K562 (cell line): ENCODE data around the gene SYT13. TPM values are rescaled to one million over a fixed set of nuclear protein-coding genes. Genes with fewer than 3 reads are reported as not detected.
"Not testable (repeated sequence)": the region's sequence is repeated elsewhere in the genome, so short reads cannot be mapped to it uniquely, and the experiment has no call there.

Source experiments
- ATAC-seq: fragments of 200-7000 bp; cut with Tn5 transposase; 3 replicates; pipeline ENCODE4 v1.9.1; 2020; ENCODE audit warnings: moderate library complexity
- BruUV-seq: library from RNA; stranded (reverse); fragments of 400-500 nt; replicated peaks from 2 replicates; lab custom pipeline; 2021; lab: Mats Ljungman, UMichigan
- CTCF ChIA-PET: fragments of 300-600 bp; formaldehyde crosslinking; extraction: SDS; loops from one replicate; lab custom pipeline; 2021; ENCODE audit warnings: low intra/inter-chr PET ratio; lab: Yijun Ruan, JAX
- POLR2A ChIA-PET: fragments of 300-600, 350-650 bp; sonication (Branson Sonifier 250); formaldehyde crosslinking; extraction: SDS; loops from one replicate; lab custom pipeline; 2021; ENCODE audit warnings: antibody characterized with exemption, inconsistent platforms; lab: Yijun Ruan, JAX
- DNase-seq, 4 experiments: peaks; one replicate each; pipeline versions ENCODE4 v3.0.0 to v3.0.0-alpha.2; 2011 to 2018; ENCODE audit warnings: low spot score in 3 of 4, mixed read lengths in 3 of 4; ENCODE audit errors: extremely low read depth in 1 of 4
- FAIRE-seq: peaks from 2 replicates; lab custom pipeline; 2011; peaks lifted over from hg19 to GRCh38; lab: Jason Lieb, UNC
- H2AFZ ChIP-seq: 2 replicates; pipeline ENCODE4 v1.6.0; 2011; ENCODE audit warnings: low read depth, low read length, control low read depth, inconsistent platforms
- H3K27ac ChIP-seq: fragments of 200-600 bp; 3 replicates; pipeline ENCODE4 v1.8.0; 2011; ENCODE audit warnings: low read depth, mild to moderate bottlenecking, control low read depth, inconsistent platforms, low read length, moderate library complexity, mixed read lengths; ENCODE audit errors: extremely low read depth
- H3K27me3 ChIP-seq, 2 experiments: fragments of 300-600 bp in 1 of 2; 2 replicates in 1 of 2; 3 replicates in 1 of 2; pipeline versions ENCODE4 v1.6.0 to v1.8.0; 2011; ENCODE audit warnings: inconsistent platforms in 2 of 2, low read length in 2 of 2, mild to moderate bottlenecking in 1 of 2, mixed read lengths in 1 of 2, moderate library complexity in 1 of 2; ENCODE audit not compliant: control insufficient read depth in 2 of 2, insufficient read depth in 2 of 2
- H3K36me3 ChIP-seq: fragments of 300-600 bp; 3 replicates; pipeline ENCODE4 v1.8.0; 2011; ENCODE audit warnings: mild to moderate bottlenecking, low read length, inconsistent platforms; ENCODE audit not compliant: control insufficient read depth, insufficient read depth
- H3K4me1 ChIP-seq, 2 experiments: fragments of 200-600 bp in 1 of 2; replicated peaks in 1 of 2; 2 replicates in 1 of 2; 3 replicates in 1 of 2; pipeline versions ENCODE4 v1.5.1 to v1.8.0; 2011; ENCODE audit warnings: inconsistent platforms in 2 of 2, low read length in 2 of 2, mild to moderate bottlenecking in 1 of 2, mixed read lengths in 1 of 2, moderate library complexity in 1 of 2; ENCODE audit not compliant: control insufficient read depth in 2 of 2, insufficient read depth in 2 of 2
- H3K4me2 ChIP-seq: 2 replicates; pipeline ENCODE4 v1.6.1; 2011; ENCODE audit warnings: low read length, control low read depth, inconsistent platforms, mixed read lengths; ENCODE audit not compliant: insufficient read depth
- H3K4me3 ChIP-seq: fragments of 200-600 bp; sonication (generic), shearing (Covaris generic); 2 replicates; pipeline ENCODE4 v1.5.1; 2016; ENCODE audit warnings: control low read depth, inconsistent platforms
- H3K79me2 ChIP-seq: fragments of 200-600 bp; 3 replicates; pipeline ENCODE4 v1.8.0; 2011; ENCODE audit warnings: low read length, inconsistent platforms; ENCODE audit not compliant: control insufficient read depth, insufficient read depth
- H3K9ac ChIP-seq, 2 experiments: 2 replicates each; pipeline versions ENCODE4 v1.6.0 to v1.6.1; 2011; ENCODE audit warnings: low read depth in 2 of 2, low read length in 2 of 2, control low read depth in 1 of 2, inconsistent platforms in 1 of 2, mild to moderate bottlenecking in 1 of 2, mixed read lengths in 1 of 2; ENCODE audit not compliant: insufficient read depth in 1 of 2
- H3K9me1 ChIP-seq: one replicate; pipeline ENCODE4 v1.6.0; 2011; ENCODE audit warnings: inconsistent platforms, mild to moderate bottlenecking, low read length, moderate library complexity; ENCODE audit not compliant: control insufficient read depth, insufficient read depth
- H3K9me3 ChIP-seq: replicated peaks from 2 replicates; pipeline ENCODE4 v1.5.1; 2011; ENCODE audit warnings: low read depth, low read length, inconsistent platforms; ENCODE audit not compliant: control insufficient read depth, insufficient read depth
- H4K20me1 ChIP-seq: replicated peaks from 2 replicates; pipeline ENCODE4 v1.6.1; 2011; ENCODE audit warnings: low read length, inconsistent platforms, mixed read lengths; ENCODE audit not compliant: control insufficient read depth, insufficient read depth
- HNRNPK ChIP-seq: fragments of 200-400 bp; formaldehyde crosslinking; IDR thresholded peaks from one replicate; pipeline ENCODE4 v1.6.1; 2018; ENCODE audit warnings: mild to moderate bottlenecking, low read depth, low read length; ENCODE audit not compliant: poor library complexity, severe bottlenecking
- NCOA1 ChIP-seq: fragments of 450-650 bp; IDR thresholded peaks from 2 replicates; pipeline ENCODE4 v1.6.1; 2016; ENCODE audit warnings: low read depth
- NCOA2 ChIP-seq, 2 experiments: fragments of 450-650 bp; IDR thresholded peaks; 2 replicates each; pipeline ENCODE4 v1.6.1; 2018; ENCODE audit warnings: mild to moderate bottlenecking in 2 of 2, moderate library complexity in 1 of 2; ENCODE audit not compliant: partially characterized antibody in 2 of 2
- NFIC ChIP-seq: fragments of 450-650 bp; IDR thresholded peaks from 2 replicates; pipeline ENCODE4 v1.6.1; 2017; ENCODE audit warnings: mild to moderate bottlenecking, inconsistent platforms
- RBM25 ChIP-seq: fragments of 200-400 bp; formaldehyde crosslinking; IDR thresholded peaks from 2 replicates; pipeline ENCODE4 v1.6.1; 2018; ENCODE audit warnings: low read length, low read depth, moderate library complexity; ENCODE audit not compliant: severe bottlenecking
- TAF1 ChIP-seq: IDR thresholded peaks from 2 replicates; pipeline ENCODE4 v1.6.1; 2011; ENCODE audit warnings: mild to moderate bottlenecking, low read length, moderate library complexity; ENCODE audit not compliant: insufficient read depth, control insufficient read depth, severe bottlenecking; ENCODE audit errors: extremely low read depth
- ZBTB1 ChIP-seq: sonication (generic); formaldehyde crosslinking; IDR thresholded peaks from 2 replicates; pipeline ENCODE4 v1.8.1; 2023; ENCODE audit warnings: missing genetic modification reagents, low read depth, mild to moderate bottlenecking, borderline replicate concordance
- ZNF146 ChIP-seq: IDR thresholded peaks from one replicate; pipeline ENCODE4 v1.6.1; 2018; ENCODE audit warnings: missing compliant biosample characterization; ENCODE audit not compliant: unreplicated experiment
- ZNF551 ChIP-seq: fragments of 250-450 bp; sonication (Bioruptor Pico); IDR thresholded peaks from 2 replicates; pipeline ENCODE4 v1.5.0; 2021; ENCODE audit warnings: mild to moderate bottlenecking, moderate library complexity
- WGBS: fragments of 100-300 bp; shearing (Covaris generic); methylation state at CpG from one replicate; pipeline ENCODE4 v1.1.6; 2016; ENCODE audit warnings: low coverage, mixed read lengths; ENCODE audit not compliant: insufficient coverage; ENCODE audit errors: missing lambda C conversion rate; 5-methylcytosine and 5-hydroxymethylcytosine counted together
- in situ Hi-C: fragments of 300-500 bp; cut with MboI; formaldehyde crosslinking; loops from 4 replicates; pipeline ENCODE4 v1.15.0; 2018; ENCODE audit warnings: inconsistent platforms, mixed read lengths
- intact Hi-C: fragments of 100-400 bp; cut with micrococcal nuclease; formaldehyde crosslinking; loops from 2 replicates; pipeline ENCODE4 v1.14.2; 2022
- polyA plus RNA-seq, 8 experiments: library from polyadenylated mRNA; depleted of rRNA in 4 of 8; stranded (reverse) in 5 of 8; unstranded in 3 of 8; fragments of >200 nt; fragmentation: Nextera tagmentation in 2 of 8; fragmentation: Illumina TruSeq in 1 of 8; extraction: Ambion mirVana in 2 of 8; extraction: Trizol in 1 of 8; gene quantifications; 2 replicates each; pipeline versions ENCODE4 v1.2.1 to v1.2.3, GENCODE V29; 2011 to 2014; ENCODE audit warnings: inconsistent platforms in 1 of 8, missing spikeins in 1 of 8
- total RNA-seq, 7 experiments: library from RNA; depleted of rRNA in 6 of 7; stranded (reverse); fragments of >200 nt in 6 of 7; fragmentation: Illumina TruSeq in 2 of 7; extraction: Trizol in 2 of 7; gene quantifications; 2 replicates each; pipeline versions ENCODE4 v1.2.1 to v1.2.3, GENCODE V29; 2011 to 2021; ENCODE audit warnings: low replicate concordance in 1 of 7

SYT13 gene
- total and polyA plus RNA-seq, 9 of the 15 experiments (the other 6 are each of a cell fraction or from before 2014, with no cell fraction given) = under 0.01 to 0.13 (median 0.08) TPM; not detected in 2

DNA sequence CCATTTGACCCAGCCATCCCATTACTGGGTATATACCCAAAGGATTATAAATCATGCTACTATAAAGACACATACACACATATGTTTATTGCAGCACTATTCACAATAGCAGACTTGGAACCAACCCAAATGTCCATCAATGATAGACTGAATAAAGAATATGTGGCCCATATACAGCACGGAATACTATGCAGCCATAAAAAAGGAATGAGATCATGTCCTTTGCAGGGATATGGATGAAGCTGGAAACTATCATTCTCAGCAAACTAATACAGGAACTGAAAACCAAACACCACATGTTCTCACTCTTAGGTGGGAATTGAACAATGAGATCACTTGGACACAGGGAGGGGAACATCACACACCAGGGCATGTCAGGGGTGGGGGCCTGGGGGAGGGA is 36.8 kb downstream of the SYT13 start:
- H2AFZ ChIP-seq, H3K4me3 ChIP-seq, BruUV-seq, CTCF ChIA-PET, H3K4me1 ChIP-seq, H3K27ac ChIP-seq, H3K79me2 ChIP-seq, H3K9me1 ChIP-seq, H3K9me3 ChIP-seq, ATAC-seq, H4K20me1 ChIP-seq, FAIRE-seq, intact Hi-C loops, H3K9ac ChIP-seq, H3K36me3 ChIP-seq, POLR2A ChIA-PET, H3K4me2 ChIP-seq, in situ Hi-C loops, DNase-seq: not testable (repeated sequence)
- H3K27me3 ChIP-seq = peaks cover 0 to 13% of the 10 kb centered on the region in 2 experiments; a peak in 1 of 5 replicates
- TF ChIP-seq ZNF146 = peak; percentile 65
- peak; percentile 28 for TF ChIP-seq RBM25
- 5% methylated on average over 1 of the region's 1 CpG for WGBS

DNA sequence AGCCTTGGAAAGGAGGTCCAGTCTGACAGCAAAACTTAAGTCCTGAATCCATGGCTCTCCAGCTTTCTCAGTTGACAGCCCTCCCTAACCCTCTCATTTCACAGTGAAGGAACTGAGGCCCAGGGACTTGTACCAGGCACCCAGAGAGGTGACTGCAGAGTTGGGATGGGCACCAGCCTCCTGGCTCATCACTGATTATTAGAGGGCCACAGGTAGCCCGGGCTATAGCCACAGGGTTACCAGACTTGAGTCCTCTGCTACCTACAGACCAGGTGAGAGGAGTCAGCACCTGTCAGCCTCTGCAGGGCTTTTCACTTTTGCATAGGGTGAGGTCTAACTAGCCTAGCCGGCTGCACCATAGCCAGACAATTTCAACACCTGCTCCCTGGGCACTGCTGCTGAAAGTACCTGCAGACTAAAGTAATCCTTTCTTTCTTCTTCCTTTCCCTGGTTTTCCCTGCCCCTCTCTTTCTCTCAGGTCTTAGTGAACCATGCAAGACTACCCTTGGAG is 37.6 kb downstream of the SYT13 start:
- CTCF ChIA-PET = no interaction called here
- TF ChIP-seq ZBTB1 (no peak), NCOA1 (no peak), TAF1 (no peak), NFIC (no peak), HNRNPK (no peak), NCOA2 (IDR thresholded peaks at IDR 0.05; ENCODE audit: partially characterized antibody in 2 of 2) (no peak), ZNF551 (CRISPR knock-in tag) (no peak)
- no peak for FAIRE-seq

More for the DNA sequence above, 37.6 kb downstream of the SYT13 start:
- H3K9ac ChIP-seq = no peak overlapping the region
- no peak for DNase-seq
- no peaks in the 10 kb centered on the region; the same call in 1 of the 2 replicates for H4K20me1 ChIP-seq
- no peak for ATAC-seq
- H3K9me1 ChIP-seq = peaks cover 4% of the 10 kb centered on the region
- H3K4me2 ChIP-seq = no peak overlapping the region
- no TSS peak for BruUV-seq
- H3K4me3 ChIP-seq = no peak overlapping the region
- peaks cover 0 to 5% of the 10 kb centered on the region in 2 experiments; a peak in 3 of 5 replicates for H3K4me1 ChIP-seq
- peaks cover 0 to 18% of the 10 kb centered on the region in 2 experiments; a peak in 1 of 5 replicates for H3K27me3 ChIP-seq
- POLR2A ChIA-PET = no interaction called here
- intact Hi-C loops = no loop called here
- no peak overlapping the region for H3K27ac ChIP-seq
- no peaks in the 10 kb centered on the region for H3K79me2 ChIP-seq
- 0% methylated on average over 2 of the region's 2 CpGs for WGBS
- H2AFZ ChIP-seq = no peak overlapping the region
- no peaks in the 10 kb centered on the region for H3K36me3 ChIP-seq
- no peaks in the 10 kb centered on the region for H3K9me3 ChIP-seq
- in situ Hi-C loops = no loop called here
